GM18909 (cell line): Measurements from ENCODE around the gene UBE2F.

Experiments
- ATAC-seq: cut with Tn5 transposase; IDR thresholded peaks from one replicate; pipeline ENCODE4 v1.9.1; 2021; ENCODE audit warnings: mild to moderate bottlenecking; ENCODE audit not compliant: unreplicated experiment, poor library complexity

The UBE2F gene

GRCh38 chr2:238067939-238068338 lies 101.1 kb downstream of the UBE2F start:
- no peak for ATAC-seq

GRCh38 chr2:238069021-238069709 lies 102.4 kb downstream of the UBE2F start:
- ATAC-seq = no peak

DNA sequence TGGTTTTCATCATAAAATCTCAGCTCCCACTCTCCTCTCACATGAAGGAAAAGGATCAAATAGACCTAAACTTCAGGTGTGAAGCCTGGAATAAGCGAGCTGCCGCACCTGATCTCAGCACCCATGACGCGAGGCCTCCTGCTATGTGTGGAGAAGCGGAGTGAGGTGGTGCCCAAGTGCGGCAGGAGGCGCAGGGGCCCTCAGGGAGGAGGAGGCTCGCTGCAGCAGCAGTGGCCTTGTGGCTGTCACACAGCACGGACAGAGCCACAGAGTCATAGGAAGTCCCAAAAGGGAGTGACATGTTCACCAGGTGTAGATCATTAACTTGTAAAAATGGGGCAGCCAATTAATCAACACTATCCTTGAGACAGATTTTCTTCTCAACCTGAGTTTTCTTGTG lies 103.1 kb downstream of the UBE2F start:
- ATAC-seq = no peak

GRCh38 chr2:238075397-238075796 lies 108.6 kb downstream of the UBE2F start:
- ATAC-seq = no peak

DNA sequence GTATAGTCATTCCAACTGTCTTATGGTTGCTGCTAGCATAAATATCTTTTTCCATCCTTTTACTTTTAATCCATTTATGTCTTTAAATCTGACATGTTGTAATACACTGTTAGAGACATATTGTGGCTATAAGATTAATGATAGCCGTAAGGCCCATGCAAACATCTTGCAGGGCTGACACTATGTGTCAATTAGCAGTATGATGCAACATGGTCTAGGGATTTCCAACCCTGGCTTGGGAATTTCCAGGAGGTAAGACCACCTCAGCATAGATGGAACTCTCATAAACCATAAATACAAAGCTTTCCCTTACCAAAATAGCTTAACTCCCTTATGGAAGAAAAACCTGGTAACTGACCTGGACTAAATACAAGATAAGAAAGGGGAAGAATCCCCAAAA lies 110.5 kb downstream of the UBE2F start:
- ATAC-seq = no peak

- no peak for ATAC-seq
Observed at GRCh38 chr2:238079874-238080327, 113.1 kb downstream of the UBE2F start.

DNA sequence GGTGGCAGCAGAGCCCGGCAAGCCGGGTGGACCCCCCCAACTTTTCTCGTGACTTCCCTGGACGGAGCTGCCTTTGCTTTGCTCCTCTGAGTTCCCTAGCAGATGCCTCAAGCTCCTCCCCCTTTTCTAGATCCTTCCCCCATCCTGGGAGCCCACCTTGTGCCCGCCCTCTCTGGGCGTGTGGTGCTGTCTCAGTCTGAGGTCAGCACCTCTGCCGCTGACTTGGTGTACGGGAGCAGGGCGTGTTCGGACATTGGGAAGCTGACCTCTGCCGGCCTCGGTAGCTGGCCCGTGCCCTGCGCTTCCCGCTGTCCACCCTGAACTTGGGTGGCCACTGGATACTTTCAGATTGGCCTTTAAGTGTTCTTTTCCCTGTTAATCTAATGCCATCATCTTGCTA lies 113.7 kb downstream of the UBE2F start:
- ATAC-seq = no peak

DNA sequence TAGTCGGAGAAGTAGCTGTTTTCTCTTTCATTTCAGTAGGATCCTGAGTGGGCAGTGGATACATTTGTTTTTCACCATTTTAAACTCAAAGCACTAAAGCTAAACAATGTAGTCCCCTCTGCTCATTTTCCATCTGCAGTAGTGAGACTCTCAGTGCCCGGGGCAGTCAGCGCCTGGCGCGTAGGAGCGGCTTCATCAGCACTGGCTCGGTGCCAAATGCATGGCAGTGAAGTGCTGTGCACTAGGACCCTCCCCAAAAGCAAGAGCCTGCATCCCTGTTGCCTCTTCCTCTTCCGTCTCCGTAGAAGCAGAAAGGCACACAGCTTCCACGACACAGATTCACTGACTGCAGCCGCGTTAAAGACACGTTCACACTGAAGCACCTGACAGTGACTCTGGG lies 114.3 kb downstream of the UBE2F start:
- no peak for ATAC-seq

GRCh38 chr2:238081561-238081960 lies 114.7 kb downstream of the UBE2F start:
- no peak for ATAC-seq

GRCh38 chr2:238082151-238082550 lies 115.3 kb downstream of the UBE2F start:
- ATAC-seq = no peak

- no peak for ATAC-seq
Observed at GRCh38 chr2:238082827-238083226, 116.0 kb downstream of the UBE2F start.

DNA sequence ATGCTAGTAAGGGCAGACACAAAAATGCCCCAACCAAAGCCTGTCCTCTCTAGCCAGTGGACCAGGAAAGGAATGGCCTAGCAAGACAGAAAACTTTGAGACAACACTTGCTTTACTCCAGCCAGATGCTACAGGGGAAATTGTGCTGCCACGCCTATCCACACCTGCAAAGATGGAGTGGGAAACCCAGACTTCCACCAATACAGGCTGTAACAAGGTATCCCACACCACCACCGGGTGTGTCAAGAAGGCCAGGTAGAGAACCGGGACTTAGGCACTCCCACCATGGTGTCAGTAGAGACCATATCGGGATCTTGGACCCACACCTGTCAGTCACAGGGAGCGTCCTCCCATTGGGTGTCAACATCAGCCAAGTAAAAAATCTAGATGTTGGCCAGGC lies 117.1 kb downstream of the UBE2F start:
- no peak for ATAC-seq

GRCh38 chr2:238084761-238085160 lies 117.9 kb downstream of the UBE2F start:
- ATAC-seq = no peak

- ATAC-seq = no peak
Observed at GRCh38 chr2:238085899-238086298, 119.1 kb downstream of the UBE2F start.

GRCh38 chr2:238087211-238087610 lies 120.4 kb downstream of the UBE2F start:
- no peak for ATAC-seq

DNA sequence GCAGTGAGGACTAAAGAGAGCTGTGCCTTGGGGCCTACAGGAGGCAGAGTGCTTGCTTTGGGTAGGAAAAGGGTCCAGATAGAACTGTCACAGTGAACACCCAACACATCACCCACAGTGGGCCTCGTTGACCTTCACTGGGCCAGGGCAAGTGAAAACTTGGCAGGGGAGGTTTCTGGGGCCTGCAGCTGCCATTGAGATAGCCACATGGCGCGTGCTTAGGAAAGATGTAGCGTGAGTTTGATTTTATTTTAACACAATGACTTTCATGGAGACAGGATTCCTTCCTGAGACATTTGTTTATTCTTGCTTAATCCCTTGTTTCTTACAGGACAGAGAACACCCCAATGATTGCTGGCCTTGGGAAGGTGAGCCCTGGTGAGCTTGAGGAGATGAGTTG lies 124.1 kb downstream of the UBE2F start:
- ATAC-seq = no peak

DNA sequence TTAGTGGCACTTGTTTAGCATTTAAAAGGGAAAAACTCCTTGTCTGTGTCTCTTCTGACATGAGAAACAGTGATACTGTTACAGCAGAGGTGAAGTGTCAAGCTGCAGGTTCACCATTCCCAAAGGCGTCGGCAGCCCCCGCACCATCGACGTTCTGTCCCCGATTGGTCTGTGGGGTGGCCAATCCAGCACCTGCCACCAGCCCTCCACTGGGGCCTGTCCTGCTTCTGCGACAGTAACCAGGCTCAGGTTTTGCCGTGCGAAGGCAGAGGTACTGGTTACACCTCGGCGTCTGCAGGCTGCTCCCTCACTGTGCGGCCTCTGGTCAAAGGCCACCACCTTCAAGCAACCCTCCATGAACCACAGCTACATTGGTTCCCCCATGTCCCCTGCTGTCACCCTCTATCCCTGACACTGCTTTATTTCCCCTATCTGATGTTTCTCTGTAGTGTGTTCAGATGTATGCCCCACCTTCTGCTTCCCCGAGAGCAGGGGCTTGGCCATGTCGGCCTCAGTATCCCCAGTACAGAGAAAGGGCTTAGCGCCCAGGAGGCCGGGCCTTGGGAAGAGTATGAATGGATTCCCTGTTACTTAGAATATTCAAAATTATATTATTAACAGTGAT lies 124.7 kb downstream of the UBE2F start:
- no peak for ATAC-seq
